ENCODE data around the gene SNTG2.

- TF ChIP-seq CTCF (conservative IDR thresholded peaks at IDR 0.05; ENCODE audit: low read length) (no peak), EZH2phosphoT487 (IDR thresholded peaks at IDR 0.05; ENCODE audit: borderline replicate concordance, low read depth, low read length) (no peak)
These were observed 205.4 kb downstream of the SNTG2 start for GRCh38 chr2:1156059-1156458.
